GM12891 (cell line): ENCODE measurements around the gene TMEM44.

Experiments
- POLR2A ChIP-seq: IDR thresholded peaks from 2 replicates; pipeline ENCODE4 v1.6.1; 2011; ENCODE audit warnings: low read depth, low read length, control low read depth
- POLR2AphosphoS5 ChIP-seq: IDR thresholded peaks from 2 replicates; pipeline ENCODE4 v1.6.1; 2011; ENCODE audit warnings: low read depth, low read length, control low read depth
- SPI1 ChIP-seq: IDR thresholded peaks from 2 replicates; pipeline ENCODE4 v1.6.1; 2011; ENCODE audit warnings: low read depth, low read length, control low read depth
- TAF1 ChIP-seq: IDR thresholded peaks from 2 replicates; pipeline ENCODE4 v1.6.1; 2011; ENCODE audit warnings: low read depth, low read length, control low read depth

GRCh38 chr3:194539498-194539897 lies 93.7 kb downstream of the TMEM44 start:
- TF ChIP-seq SPI1 (no peak), POLR2AphosphoS5 (no peak), POLR2A (no peak), TAF1 (no peak)
